K562 (cell line): ENCODE measurements around the gene NR0B2. TPM values are rescaled to one million over a fixed set of nuclear protein-coding genes. Genes with fewer than 3 reads are reported as not detected.

Source experiments
- ASH1L ChIP-seq: fragments of 450-650 bp; IDR thresholded peaks from 2 replicates; pipeline ENCODE4 v1.6.1; 2018; ENCODE audit warnings: borderline replicate concordance, mild to moderate bottlenecking, low read depth; ENCODE audit not compliant: partially characterized antibody
- BDP1 ChIP-seq: IDR thresholded peaks from 3 replicates; pipeline ENCODE4 v1.6.1; 2011; ENCODE audit not compliant: insufficient read length, insufficient read depth
- CBX5 ChIP-seq: IDR thresholded peaks from 2 replicates; pipeline ENCODE4 v1.6.1; 2014; ENCODE audit warnings: low read depth, borderline replicate concordance
- CCNT2 ChIP-seq: IDR thresholded peaks from 2 replicates; pipeline ENCODE4 v1.6.1; 2011; ENCODE audit warnings: borderline replicate concordance, low read depth, mild to moderate bottlenecking, moderate library complexity, mixed read lengths, low read length; ENCODE audit not compliant: insufficient read length; ENCODE audit errors: extremely low read depth
- FOSL1 ChIP-seq: fragments of 200-800 bp; sonication (Bioruptor generic); conservative IDR thresholded peaks from 2 replicates; pipeline ENCODE4 v1.6.1; 2016; ENCODE audit warnings: missing genetic modification characterization, missing compliant biosample characterization
- HEY1 ChIP-seq: fragments of 250-450 bp; sonication (Bioruptor Pico); IDR thresholded peaks from 2 replicates; pipeline ENCODE4 v1.5.0; 2020; ENCODE audit warnings: mild to moderate bottlenecking, moderate library complexity, borderline replicate concordance
- MCM3 ChIP-seq: fragments of 450-650 bp; IDR thresholded peaks from 2 replicates; pipeline ENCODE4 v1.6.1; 2016
- MEIS2 ChIP-seq: fragments of 450-650 bp; IDR thresholded peaks from 2 replicates; pipeline ENCODE4 v1.6.1; 2014; ENCODE audit warnings: mild to moderate bottlenecking; ENCODE audit not compliant: partially characterized antibody
- NCOA2 ChIP-seq, 2 experiments: fragments of 450-650 bp; IDR thresholded peaks; 2 replicates each; pipeline ENCODE4 v1.6.1; 2018; ENCODE audit warnings: mild to moderate bottlenecking in 2 of 2, moderate library complexity in 1 of 2; ENCODE audit not compliant: partially characterized antibody in 2 of 2
- NR2F6 ChIP-seq: fragments of 450-650 bp; formaldehyde crosslinking; IDR thresholded peaks from 2 replicates; pipeline ENCODE4 v1.4.0; 2020; ENCODE audit warnings: mild to moderate bottlenecking
- PTRF ChIP-seq: fragments of 450-650 bp; IDR thresholded peaks from 2 replicates; pipeline ENCODE4 v1.6.1; 2016; ENCODE audit warnings: mild to moderate bottlenecking, missing genetic modification characterization, missing compliant biosample characterization
- RFX5 ChIP-seq: IDR thresholded peaks from 2 replicates; pipeline ENCODE4 v1.6.1; 2011; ENCODE audit warnings: low read depth, mild to moderate bottlenecking, improper control_type of control experiment, low read length
- SLC30A9 ChIP-seq: fragments of 250-450 bp; sonication (Bioruptor Pico); IDR thresholded peaks from 2 replicates; pipeline ENCODE4 v1.8.0; 2022; ENCODE audit warnings: mild to moderate bottlenecking, moderate library complexity
- SREBF2 ChIP-seq: sonication (generic); formaldehyde crosslinking; IDR thresholded peaks from 2 replicates; pipeline ENCODE4 v1.4.0; 2020; ENCODE audit warnings: mild to moderate bottlenecking, missing genetic modification reagents
- ZBED1 ChIP-seq: IDR thresholded peaks from 2 replicates; pipeline ENCODE4 v1.6.1; 2014
- ZFX ChIP-seq: sonication (generic); formaldehyde crosslinking; IDR thresholded peaks from 2 replicates; pipeline ENCODE4 v1.8.0; 2022; ENCODE audit warnings: mild to moderate bottlenecking, missing genetic modification reagents, moderate library complexity
- ZKSCAN1 ChIP-seq: fragments of 150-350 bp; IDR thresholded peaks from 2 replicates; pipeline ENCODE4 v1.6.1; 2016; ENCODE audit warnings: low read depth, low read length
- ZNF232 ChIP-seq: sonication (generic); formaldehyde crosslinking; IDR thresholded peaks from 2 replicates; pipeline ENCODE4 v1.8.0; 2022; ENCODE audit warnings: mild to moderate bottlenecking, missing genetic modification reagents
- ZNF282 ChIP-seq: sonication (generic); formaldehyde crosslinking; IDR thresholded peaks from 2 replicates; pipeline ENCODE4 v1.8.1; 2023; ENCODE audit warnings: missing genetic modification reagents
- ZNF41 ChIP-seq: fragments of 250-450 bp; sonication (Bioruptor Pico); conservative IDR thresholded peaks from 2 replicates; pipeline ENCODE4 v1.4.0; 2020; ENCODE audit warnings: mild to moderate bottlenecking
- ZNF507 ChIP-seq: conservative IDR thresholded peaks from 2 replicates; pipeline ENCODE4 v1.6.1; 2017; ENCODE audit warnings: missing genetic modification characterization, missing compliant biosample characterization
- ZNF561 ChIP-seq: fragments of 450-650 bp; formaldehyde crosslinking; conservative IDR thresholded peaks from 2 replicates; pipeline ENCODE4 v1.4.0; 2020; ENCODE audit warnings: mild to moderate bottlenecking, moderate library complexity
- ZNF707 ChIP-seq: fragments of 250-450 bp; sonication (Bioruptor Pico); conservative IDR thresholded peaks from 2 replicates; pipeline ENCODE4 v1.8.0; 2022; ENCODE audit warnings: inconsistent platforms, mild to moderate bottlenecking, moderate library complexity
- polyA plus RNA-seq, 8 experiments: library from polyadenylated mRNA; depleted of rRNA in 4 of 8; stranded (reverse) in 5 of 8; unstranded in 3 of 8; fragments of >200 nt; fragmentation: Nextera tagmentation in 2 of 8; fragmentation: Illumina TruSeq in 1 of 8; extraction: Ambion mirVana in 2 of 8; extraction: Trizol in 1 of 8; gene quantifications; 2 replicates each; pipeline versions ENCODE4 v1.2.1 to v1.2.3, GENCODE V29; 2011 to 2014; ENCODE audit warnings: inconsistent platforms in 1 of 8, missing spikeins in 1 of 8
- total RNA-seq, 7 experiments: library from RNA; depleted of rRNA in 6 of 7; stranded (reverse); fragments of >200 nt in 6 of 7; fragmentation: Illumina TruSeq in 2 of 7; extraction: Trizol in 2 of 7; gene quantifications; 2 replicates each; pipeline versions ENCODE4 v1.2.1 to v1.2.3, GENCODE V29; 2011 to 2021; ENCODE audit warnings: low replicate concordance in 1 of 7
- TF ChIP-seq, protein P1 (sequence below): fragments of 250-450 bp; sonication (Bioruptor Pico); IDR thresholded peaks from 2 replicates; pipeline ENCODE4 v1.6.1; 2021; ENCODE audit warnings: mild to moderate bottlenecking
- TF ChIP-seq, protein P2 (sequence below): sonication (generic); formaldehyde crosslinking; IDR thresholded peaks from 2 replicates; pipeline ENCODE4 v1.8.1; 2023; ENCODE audit warnings: mild to moderate bottlenecking, missing genetic modification reagents
- TF ChIP-seq, protein P3 (sequence below): fragments of 450-650 bp; IDR thresholded peaks from 2 replicates; pipeline ENCODE4 v1.6.1; 2017; ENCODE audit warnings: antibody characterized with exemption

Gene NR0B2
- total and polyA plus RNA-seq, 9 of the 15 experiments (the other 6 are each of a cell fraction or from before 2014, with no cell fraction given): not detected

DNA sequence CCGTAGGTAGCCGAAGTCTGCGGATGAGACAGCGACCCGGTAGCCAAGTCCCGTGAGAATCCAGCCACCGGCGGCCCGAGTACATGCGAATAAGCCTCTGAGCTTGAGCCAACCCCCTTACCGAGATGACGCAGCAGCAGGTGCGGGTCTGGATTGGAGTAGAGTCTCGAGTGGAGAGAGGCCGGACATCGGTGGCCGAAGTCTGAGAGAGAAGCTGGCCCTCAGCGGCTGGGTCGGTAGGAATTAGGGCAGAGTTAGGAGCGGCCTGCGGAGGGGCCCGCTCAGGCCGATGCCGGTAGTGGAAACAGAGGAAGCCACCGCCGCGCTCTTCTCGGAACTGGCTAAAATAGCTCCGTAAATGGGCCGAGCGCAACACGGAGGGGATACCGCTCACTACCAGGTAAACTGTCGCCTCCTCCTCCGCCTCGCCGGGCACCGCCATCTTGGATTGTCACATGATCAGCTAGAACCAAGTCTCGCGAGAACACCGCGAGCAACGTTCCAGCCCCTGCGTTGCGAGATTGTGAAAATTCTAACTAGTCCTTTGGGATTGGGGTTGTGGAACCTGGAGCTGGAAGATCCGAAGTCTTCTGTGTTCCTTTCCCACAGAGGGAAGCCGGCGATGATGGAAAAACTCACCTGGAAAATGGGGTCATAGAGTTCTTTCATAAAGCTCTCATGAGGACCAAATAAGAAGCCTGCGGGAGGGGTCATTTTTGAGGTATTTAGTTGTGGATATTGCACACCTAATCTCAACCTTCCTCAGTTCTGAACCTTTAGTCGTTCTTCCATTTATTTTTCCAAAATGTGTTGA is 13.6 kb downstream of the NR0B2 start, which contains the start of gene GPATCH3 (continued):
- TF ChIP-seq NCOA2 (IDR thresholded peaks at IDR 0.05; ENCODE audit: partially characterized antibody in 2 of 2): no peak
- TF ChIP-seq, protein P1, sequence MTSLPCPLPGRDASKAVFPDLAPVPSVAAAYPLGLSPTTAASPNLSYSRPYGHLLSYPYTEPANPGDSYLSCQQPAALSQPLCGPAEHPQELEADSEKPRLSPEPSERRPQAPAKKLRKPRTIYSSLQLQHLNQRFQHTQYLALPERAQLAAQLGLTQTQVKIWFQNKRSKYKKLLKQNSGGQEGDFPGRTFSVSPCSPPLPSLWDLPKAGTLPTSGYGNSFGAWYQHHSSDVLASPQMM (CRISPR knock-in tag): no peak
- TF ChIP-seq ZBED1: no peak; the same call in 1 of the 2 replicates
- TF ChIP-seq HEY1 (CRISPR knock-in tag): no peak
- no peak for TF ChIP-seq CCNT2
- TF ChIP-seq ZKSCAN1: peak; percentile 43; the same call in 1 of the 2 replicates
- no peak for TF ChIP-seq SREBF2 (CRISPR knock-in tag)
- TF ChIP-seq MEIS2: no peak
- no peak for TF ChIP-seq RFX5
- no peak for TF ChIP-seq MCM3
- no peak for TF ChIP-seq PTRF (tag)
- no peak for TF ChIP-seq CBX5
- no peak for TF ChIP-seq SLC30A9 (CRISPR knock-in tag)
- TF ChIP-seq ZFX (CRISPR knock-in tag): peak; percentile 93
- peak; percentile 49 for TF ChIP-seq ASH1L
- no peak for TF ChIP-seq ZNF561
- TF ChIP-seq FOSL1 (tag): peak; percentile 29; the same call in 1 of the 2 replicates
- 0 out of 2 replicates have a peak, but pooled peaks have one; percentile 35 for TF ChIP-seq ZNF707 (CRISPR knock-in tag)
- TF ChIP-seq ZNF232 (CRISPR knock-in tag): peak; percentile 36; the same call in 1 of the 2 replicates
- TF ChIP-seq ZNF507 (tag): no peak
- no peak for TF ChIP-seq BDP1
- no peak for TF ChIP-seq ZNF41 (CRISPR knock-in tag)
- TF ChIP-seq, protein P2, sequence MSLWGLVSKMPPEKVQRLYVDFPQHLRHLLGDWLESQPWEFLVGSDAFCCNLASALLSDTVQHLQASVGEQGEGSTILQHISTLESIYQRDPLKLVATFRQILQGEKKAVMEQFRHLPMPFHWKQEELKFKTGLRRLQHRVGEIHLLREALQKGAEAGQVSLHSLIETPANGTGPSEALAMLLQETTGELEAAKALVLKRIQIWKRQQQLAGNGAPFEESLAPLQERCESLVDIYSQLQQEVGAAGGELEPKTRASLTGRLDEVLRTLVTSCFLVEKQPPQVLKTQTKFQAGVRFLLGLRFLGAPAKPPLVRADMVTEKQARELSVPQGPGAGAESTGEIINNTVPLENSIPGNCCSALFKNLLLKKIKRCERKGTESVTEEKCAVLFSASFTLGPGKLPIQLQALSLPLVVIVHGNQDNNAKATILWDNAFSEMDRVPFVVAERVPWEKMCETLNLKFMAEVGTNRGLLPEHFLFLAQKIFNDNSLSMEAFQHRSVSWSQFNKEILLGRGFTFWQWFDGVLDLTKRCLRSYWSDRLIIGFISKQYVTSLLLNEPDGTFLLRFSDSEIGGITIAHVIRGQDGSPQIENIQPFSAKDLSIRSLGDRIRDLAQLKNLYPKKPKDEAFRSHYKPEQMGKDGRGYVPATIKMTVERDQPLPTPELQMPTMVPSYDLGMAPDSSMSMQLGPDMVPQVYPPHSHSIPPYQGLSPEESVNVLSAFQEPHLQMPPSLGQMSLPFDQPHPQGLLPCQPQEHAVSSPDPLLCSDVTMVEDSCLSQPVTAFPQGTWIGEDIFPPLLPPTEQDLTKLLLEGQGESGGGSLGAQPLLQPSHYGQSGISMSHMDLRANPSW: no peak
- TF ChIP-seq, protein P3, sequence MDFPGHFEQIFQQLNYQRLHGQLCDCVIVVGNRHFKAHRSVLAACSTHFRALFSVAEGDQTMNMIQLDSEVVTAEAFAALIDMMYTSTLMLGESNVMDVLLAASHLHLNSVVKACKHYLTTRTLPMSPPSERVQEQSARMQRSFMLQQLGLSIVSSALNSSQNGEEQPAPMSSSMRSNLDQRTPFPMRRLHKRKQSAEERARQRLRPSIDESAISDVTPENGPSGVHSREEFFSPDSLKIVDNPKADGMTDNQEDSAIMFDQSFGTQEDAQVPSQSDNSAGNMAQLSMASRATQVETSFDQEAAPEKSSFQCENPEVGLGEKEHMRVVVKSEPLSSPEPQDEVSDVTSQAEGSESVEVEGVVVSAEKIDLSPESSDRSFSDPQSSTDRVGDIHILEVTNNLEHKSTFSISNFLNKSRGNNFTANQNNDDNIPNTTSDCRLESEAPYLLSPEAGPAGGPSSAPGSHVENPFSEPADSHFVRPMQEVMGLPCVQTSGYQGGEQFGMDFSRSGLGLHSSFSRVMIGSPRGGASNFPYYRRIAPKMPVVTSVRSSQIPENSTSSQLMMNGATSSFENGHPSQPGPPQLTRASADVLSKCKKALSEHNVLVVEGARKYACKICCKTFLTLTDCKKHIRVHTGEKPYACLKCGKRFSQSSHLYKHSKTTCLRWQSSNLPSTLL: no peak
- TF ChIP-seq ZNF282 (CRISPR knock-in tag): no peak
- TF ChIP-seq NR2F6 (CRISPR knock-in tag): no peak
